Measurements from ENCODE around the gene SCN5A.

Gene SCN5A

GRCh38 chr3:38647217-38647970 lies 2.1 kb downstream of the SCN5A start:
- no peak for DNase-seq

DNA sequence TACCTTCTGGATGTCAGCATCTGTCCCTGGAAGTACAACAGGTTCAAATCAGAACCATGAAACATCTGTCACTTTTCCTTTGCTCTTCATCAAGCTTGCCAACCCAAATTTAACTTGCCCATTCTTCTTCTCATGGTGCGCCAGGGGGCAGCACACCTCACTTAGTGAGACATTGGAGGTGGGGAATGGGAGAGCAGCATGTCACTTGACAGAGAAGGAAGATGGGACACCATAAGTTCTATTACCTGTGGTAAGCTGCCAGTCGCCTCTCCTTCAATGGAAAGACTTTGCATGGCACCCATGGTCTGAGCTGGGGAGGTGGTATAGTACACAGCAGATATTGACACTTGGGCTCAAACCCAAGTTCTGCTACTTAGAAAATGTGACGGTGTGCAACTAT lies 2.9 kb downstream of the SCN5A start:
- peak in 1 of 2 experiments; percentile 5 for DNase-seq

DNA sequence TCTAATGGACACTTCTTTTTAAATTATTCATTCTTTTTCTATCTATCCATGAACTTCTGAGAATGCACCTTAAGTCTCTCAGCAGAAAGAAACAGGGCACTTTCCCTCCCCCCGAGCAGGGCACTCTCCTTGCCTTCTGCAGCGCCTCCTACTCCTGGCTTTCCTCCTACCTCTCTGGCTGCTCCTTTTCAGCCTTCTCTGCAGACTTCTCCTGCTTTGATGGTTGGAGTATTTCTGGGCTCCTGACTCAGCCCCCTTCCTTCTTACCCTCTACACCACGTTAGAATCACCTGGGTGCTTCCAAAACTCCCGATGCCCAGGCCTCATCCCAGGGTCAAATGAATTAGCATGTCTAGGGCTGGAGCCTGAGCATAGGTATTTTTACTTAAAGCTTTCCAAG lies 3.4 kb downstream of the SCN5A start:
- no peak for DNase-seq

GRCh38 chr3:38645601-38646000 lies 3.9 kb downstream of the SCN5A start:
- DNase-seq = no peak

GRCh38 chr3:38645076-38645475 lies 4.4 kb downstream of the SCN5A start:
- DNase-seq = no peak

GRCh38 chr3:38644662-38645053 lies 4.8 kb downstream of the SCN5A start:
- no peak for DNase-seq

- no peak for DNase-seq
These were observed 5.3 kb downstream of the SCN5A start for GRCh38 chr3:38644016-38644661.

- DNase-seq = no peak
These were observed 5.9 kb downstream of the SCN5A start for GRCh38 chr3:38643592-38643991.

- no peak for DNase-seq
These were observed 6.4 kb downstream of the SCN5A start for GRCh38 chr3:38643090-38643489.

GRCh38 chr3:38641461-38642110 lies 7.9 kb downstream of the SCN5A start:
- no peak for DNase-seq

DNA sequence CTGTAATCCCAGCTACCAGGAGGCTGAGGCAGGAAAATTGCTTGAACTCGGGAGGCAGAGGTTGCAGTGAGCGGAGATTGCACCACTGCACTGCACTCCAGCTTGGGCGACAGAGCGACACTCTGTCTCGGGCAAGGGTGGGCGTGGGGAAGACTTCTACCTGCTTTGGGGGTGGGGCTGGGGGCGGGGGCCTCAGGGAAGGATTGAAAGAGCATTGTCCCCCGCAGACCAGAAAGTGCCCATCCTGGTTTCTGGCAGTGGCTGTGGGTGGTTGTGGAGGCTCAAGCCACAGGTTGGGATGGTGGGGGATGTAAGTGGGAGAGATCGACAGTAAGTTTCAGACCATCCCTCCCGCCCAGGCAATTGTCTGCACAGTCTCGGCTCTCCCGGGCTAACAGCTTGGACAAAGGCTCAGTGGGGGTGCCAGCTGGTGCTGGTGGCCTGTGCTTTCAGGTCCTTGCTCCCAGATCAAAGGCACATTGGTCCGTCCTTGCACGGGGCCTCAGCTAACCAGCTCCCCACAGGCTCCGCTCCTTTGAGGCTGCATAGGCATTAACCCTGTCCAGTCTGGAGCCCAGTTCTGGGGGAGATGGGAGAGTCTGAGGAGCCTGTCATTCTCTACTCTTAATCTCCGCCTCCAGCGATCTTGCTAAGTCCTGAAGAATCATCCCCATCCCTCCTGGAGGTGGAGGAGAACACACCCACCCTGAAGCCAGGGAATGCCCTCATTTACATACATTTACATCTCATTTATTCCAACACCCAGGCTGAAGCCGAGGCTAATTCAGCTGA lies 8.6 kb downstream of the SCN5A start:
- DNase-seq = no peak

- DNase-seq = no peak
These were observed 11.1 kb downstream of the SCN5A start for GRCh38 chr3:38638354-38638753.

DNA sequence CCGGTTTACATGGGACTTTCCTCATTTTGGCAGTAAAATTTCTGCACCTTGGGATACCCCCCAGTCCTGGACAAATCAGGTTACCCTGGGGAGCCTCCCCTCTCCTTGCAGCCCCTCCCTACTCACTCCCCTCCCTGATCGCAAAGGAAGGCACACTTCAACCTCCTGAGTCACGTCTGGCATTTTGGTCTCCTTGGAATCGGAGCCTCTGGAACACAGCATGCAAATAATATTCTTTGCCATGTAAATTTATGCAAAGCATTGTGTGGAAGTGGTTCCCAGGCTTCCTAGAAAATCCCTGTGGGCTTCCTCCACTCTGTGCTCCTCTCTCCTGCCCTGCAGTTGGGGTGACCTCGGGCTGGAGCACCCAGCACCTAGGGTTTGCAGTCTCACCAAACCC lies 11.6 kb downstream of the SCN5A start:
- DNase-seq = no peak

DNA sequence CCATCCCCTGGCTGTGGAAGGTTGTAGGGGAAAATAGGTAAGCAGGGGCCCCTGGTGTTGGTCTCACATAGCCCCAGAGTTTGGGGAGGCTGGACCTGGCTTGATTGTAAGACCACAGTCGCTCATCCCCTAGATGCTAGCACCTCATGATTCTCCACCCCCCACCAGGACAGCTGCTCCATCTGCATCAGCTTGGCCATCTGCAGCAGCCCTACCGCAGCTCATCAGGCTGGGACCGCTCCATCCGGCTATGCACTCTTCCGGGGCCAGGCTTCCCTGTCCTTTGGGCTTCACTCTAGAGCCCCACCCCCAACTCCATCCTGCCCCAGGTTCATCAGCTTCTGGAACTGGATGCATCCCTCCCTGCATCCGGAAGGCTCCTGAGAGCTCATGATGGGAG lies 12.6 kb downstream of the SCN5A start:
- DNase-seq = no peak

DNA sequence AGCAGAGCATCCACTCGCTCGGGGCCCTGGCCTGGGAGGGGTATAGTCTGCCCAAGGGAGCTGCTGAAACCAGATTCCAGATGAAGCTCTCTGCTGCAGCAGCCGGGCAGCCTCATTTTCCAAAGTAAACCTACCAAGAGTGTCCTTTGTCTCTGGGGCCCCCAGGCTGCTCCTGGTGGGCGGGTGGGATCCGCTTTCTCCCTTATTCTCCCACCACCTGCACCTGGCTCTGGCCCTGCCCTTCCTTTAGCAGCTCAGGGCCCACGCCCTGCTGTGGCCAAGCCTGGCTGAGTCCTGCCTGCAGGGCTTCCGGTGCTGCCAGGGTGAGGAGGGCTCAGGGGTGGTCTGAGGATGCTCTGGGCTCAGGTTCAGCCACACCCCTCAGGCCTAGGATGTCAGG lies 13.0 kb downstream of the SCN5A start:
- DNase-seq = no peak

GRCh38 chr3:38634111-38634510 lies 15.4 kb downstream of the SCN5A start:
- DNase-seq = no peak

GRCh38 chr3:38632989-38633388 lies 16.5 kb downstream of the SCN5A start:
- DNase-seq = no peak

GRCh38 chr3:38630606-38631005 lies 18.9 kb downstream of the SCN5A start:
- DNase-seq = no peak

GRCh38 chr3:38630070-38630469 lies 19.4 kb downstream of the SCN5A start:
- no peak for DNase-seq

DNA sequence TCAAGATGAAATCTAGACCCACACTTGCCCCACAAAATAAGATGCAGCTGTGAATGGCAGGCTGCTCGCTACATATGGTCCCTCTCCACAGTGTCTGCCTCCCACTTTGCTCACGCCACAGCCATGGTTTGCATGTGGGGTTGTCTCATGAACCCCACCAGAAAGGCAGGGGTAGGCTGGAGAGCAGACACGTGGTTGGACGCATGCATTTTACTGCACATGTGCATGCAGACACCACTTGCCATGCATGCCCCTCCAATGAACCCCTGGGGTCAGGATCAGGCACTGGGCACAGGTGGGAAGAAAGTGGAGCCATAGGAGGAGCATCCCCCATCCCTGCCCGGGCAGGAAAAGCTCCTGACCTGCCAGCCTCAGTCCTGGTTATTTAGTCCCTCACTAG lies 20.7 kb downstream of the SCN5A start:
- DNase-seq = no peak

DNA sequence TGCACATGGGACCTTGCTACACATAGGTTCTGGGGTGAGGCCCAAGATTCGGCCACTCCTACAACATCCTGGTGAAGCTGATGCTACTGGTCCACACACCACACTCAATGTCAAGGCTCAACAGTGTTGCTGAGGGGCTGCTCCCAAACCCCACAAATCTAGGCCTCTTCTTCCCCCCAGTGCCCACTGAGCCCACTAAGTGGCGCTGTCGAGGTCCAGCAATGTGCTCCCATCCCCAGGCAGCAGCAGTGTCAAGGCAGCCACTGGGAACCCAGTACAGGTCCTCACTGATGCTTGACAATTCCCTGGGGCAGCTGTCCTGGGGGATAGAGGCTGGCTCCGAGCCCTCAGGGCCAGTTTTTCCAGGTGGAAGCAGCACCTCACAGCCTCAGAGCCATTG lies 21.5 kb downstream of the SCN5A start:
- DNase-seq = no peak

DNA sequence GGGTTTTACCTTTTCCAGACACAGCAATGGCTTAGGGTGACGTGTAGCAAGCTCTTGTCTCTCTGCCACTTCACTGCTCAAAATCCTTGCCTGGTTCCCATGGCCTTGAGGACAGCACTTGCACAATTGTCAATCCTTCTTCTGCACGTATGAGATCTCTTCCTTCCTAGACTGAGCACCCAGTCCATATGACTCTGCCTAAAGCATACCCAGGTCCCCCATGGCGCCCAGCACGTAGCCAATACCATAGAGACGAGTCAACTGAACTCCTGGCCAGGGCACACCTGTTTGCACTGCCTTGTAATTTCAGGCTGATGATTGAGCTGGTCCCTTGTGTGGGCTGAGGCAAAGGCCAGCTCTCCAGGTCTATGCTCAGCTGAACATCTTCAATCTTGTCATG lies 23.3 kb downstream of the SCN5A start:
- DNase-seq = no peak

DNA sequence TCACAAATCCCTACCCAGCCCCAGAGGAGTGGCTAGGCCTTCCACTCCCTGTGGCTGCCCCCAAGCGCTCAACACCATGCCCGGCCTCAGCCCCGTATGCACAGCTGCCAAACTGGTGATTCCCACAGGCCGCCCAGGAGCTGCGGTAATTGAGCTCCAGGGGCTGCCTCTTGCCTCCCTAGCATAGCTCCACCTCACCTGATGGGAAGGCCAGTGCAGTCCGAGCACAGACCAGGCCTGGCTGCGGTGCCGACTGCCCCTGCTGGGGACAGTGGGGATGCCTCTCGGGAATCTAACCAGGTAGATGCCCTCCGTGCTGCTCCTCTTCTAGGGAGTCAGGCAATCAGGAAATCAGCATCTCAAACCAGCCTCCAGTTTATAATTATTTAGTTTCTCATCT lies 25.9 kb downstream of the SCN5A start:
- DNase-seq = no peak

GRCh38 chr3:38622336-38622735 lies 27.2 kb downstream of the SCN5A start:
- no peak for DNase-seq
